ENCODE results near the gene PDE3A. TPM values are rescaled to one million over a fixed set of nuclear protein-coding genes. Genes with fewer than 3 reads are reported as not detected.

The PDE3A gene
- total RNA-seq, 1 donor, result 14.8 TPM

- H3K27ac ChIP-seq (ENCODE audit: low read depth, low read length), result peak overlapping the region; percentile 88
- DNase-seq (ENCODE audit: insufficient read length, low spot score, missing footprints), result peak; percentile 83
- no peak for TF ChIP-seq CTCF (IDR thresholded peaks at IDR 0.05; ENCODE audit: extremely low read depth, low read depth, low read length)
Observed at GRCh38 chr12:20368651-20369304, 441 bp downstream of the PDE3A start.

DNA sequence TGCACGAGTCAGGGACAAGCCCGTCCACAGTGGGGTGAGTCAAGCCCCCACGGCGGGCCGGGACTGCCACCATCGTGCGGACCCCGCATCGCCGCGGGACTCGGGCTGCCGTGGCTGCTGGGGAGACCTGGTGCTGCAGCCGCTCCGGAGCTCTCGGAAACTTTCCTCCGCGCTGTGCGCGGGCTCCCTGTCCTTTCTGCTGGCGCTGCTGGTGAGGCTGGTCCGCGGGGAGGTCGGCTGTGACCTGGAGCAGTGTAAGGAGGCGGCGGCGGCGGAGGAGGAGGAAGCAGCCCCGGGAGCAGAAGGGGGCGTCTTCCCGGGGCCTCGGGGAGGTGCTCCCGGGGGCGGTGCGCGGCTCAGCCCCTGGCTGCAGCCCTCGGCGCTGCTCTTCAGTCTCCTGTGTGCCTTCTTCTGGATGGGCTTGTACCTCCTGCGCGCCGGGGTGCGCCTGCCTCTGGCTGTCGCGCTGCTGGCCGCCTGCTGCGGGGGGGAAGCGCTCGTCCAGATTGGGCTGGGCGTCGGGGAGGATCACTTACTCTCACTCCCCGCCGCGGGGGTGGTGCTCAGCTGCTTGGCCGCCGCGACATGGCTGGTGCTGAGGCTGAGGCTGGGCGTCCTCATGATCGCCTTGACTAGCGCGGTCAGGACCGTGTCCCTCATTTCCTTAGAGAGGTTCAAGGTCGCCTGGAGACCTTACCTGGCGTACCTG lies 1.1 kb downstream of the PDE3A start:
- peak overlapping the region; percentile 97 for H2AFZ ChIP-seq (ENCODE audit: low read length)
- peak overlapping the region; percentile 88 for H3K27ac ChIP-seq (ENCODE audit: low read depth, low read length)

More at GRCh38 chr12:20368651-20369304, 441 bp downstream of the PDE3A start:
- H3K27me3 ChIP-seq (ENCODE audit: insufficient read depth, low read length), result no peaks in the 10 kb centered on the region
- H3K4me1 ChIP-seq (ENCODE audit: insufficient read depth, low read length), result peaks cover 9% of the 10 kb centered on the region
- no peaks in the 10 kb centered on the region for H3K9me3 ChIP-seq (ENCODE audit: low read depth, low read length)
- peaks cover 41% of the 10 kb centered on the region for H3K79me2 ChIP-seq (ENCODE audit: insufficient read depth, low read length)
- H4K20me1 ChIP-seq (ENCODE audit: insufficient read depth, low read length), result no peaks in the 10 kb centered on the region
- H2AFZ ChIP-seq (ENCODE audit: low read length), result peak overlapping the region; percentile 97
- peak overlapping the region; percentile 87 for H3K4me3 ChIP-seq (ENCODE audit: insufficient read depth, low read length)
- peak overlapping the region; percentile 91 for H3K4me2 ChIP-seq (ENCODE audit: insufficient read depth, low read length)
- H3K36me3 ChIP-seq (ENCODE audit: insufficient read depth, low read length), result no peaks in the 10 kb centered on the region

GRCh38 chr12:20370014-20370386 lies 1.7 kb downstream of the PDE3A start:
- peak; percentile 18 for DNase-seq (ENCODE audit: insufficient read length, low spot score, missing footprints)
- Histone ChIP-seq H3K79me2 (ENCODE audit: insufficient read depth, low read length) (peaks cover 53% of the 10 kb centered on the region), H3K4me3 (ENCODE audit: insufficient read depth, low read length) (peak overlapping the region; percentile 87), H3K36me3 (ENCODE audit: insufficient read depth, low read length) (no peaks in the 10 kb centered on the region), H2AFZ (ENCODE audit: low read length) (peak overlapping the region; percentile 97), H3K9me3 (ENCODE audit: low read depth, low read length) (no peaks in the 10 kb centered on the region), H3K4me2 (ENCODE audit: insufficient read depth, low read length) (peak overlapping the region; percentile 91), H3K4me1 (ENCODE audit: insufficient read depth, low read length) (peaks cover 9% of the 10 kb centered on the region), H3K27ac (ENCODE audit: low read depth, low read length) (peak overlapping the region; percentile 88), H4K20me1 (ENCODE audit: insufficient read depth, low read length) (no peaks in the 10 kb centered on the region), H3K27me3 (ENCODE audit: insufficient read depth, low read length) (no peaks in the 10 kb centered on the region)
- no peak for TF ChIP-seq CTCF (IDR thresholded peaks at IDR 0.05; ENCODE audit: extremely low read depth, low read depth, low read length)

More for the DNA sequence above, 1.1 kb downstream of the PDE3A start:
- peak; percentile 88 for DNase-seq (ENCODE audit: insufficient read length, low spot score, missing footprints)
- H3K4me2 ChIP-seq (ENCODE audit: insufficient read depth, low read length), result peak overlapping the region; percentile 91
- no peaks in the 10 kb centered on the region for H4K20me1 ChIP-seq (ENCODE audit: insufficient read depth, low read length)
- peak overlapping the region; percentile 87 for H3K4me3 ChIP-seq (ENCODE audit: insufficient read depth, low read length)
- no peaks in the 10 kb centered on the region for H3K36me3 ChIP-seq (ENCODE audit: insufficient read depth, low read length)
- no peaks in the 10 kb centered on the region for H3K27me3 ChIP-seq (ENCODE audit: insufficient read depth, low read length)
- no peaks in the 10 kb centered on the region for H3K9me3 ChIP-seq (ENCODE audit: low read depth, low read length)
- TF ChIP-seq CTCF (IDR thresholded peaks at IDR 0.05; ENCODE audit: extremely low read depth, low read depth, low read length), result no peak
- peaks cover 48% of the 10 kb centered on the region for H3K79me2 ChIP-seq (ENCODE audit: insufficient read depth, low read length)
- H3K4me1 ChIP-seq (ENCODE audit: insufficient read depth, low read length), result peaks cover 9% of the 10 kb centered on the region

DNA sequence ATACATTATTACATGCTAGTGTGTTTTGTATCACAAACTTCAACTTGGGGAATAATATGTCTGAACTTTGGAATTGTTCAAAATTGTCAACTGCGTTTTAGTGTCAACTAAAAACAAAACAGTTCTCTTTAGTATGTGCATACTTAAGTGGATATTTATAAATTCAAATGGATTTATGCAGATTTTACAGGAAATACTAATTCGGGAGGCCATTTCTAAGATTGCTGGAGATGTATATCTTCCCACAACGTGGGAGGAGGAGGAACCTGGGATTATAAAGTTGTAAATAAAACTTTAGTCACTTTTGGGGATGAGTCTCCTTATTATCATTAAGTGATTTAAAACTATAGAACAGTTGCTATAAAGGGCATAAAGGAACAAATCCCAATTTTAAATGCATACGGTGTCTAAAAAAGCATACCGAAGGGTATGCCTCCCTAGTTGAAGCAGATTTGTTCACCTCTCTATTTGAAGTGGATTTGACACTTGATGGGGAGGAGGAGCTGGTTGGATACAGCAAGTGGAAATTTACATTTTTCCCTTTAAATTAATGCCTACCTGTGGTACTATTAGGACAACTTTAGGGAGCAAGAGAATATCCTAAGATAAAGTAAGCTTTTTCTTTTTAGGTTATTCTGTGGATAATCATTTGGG lies 2.7 kb downstream of the PDE3A start:
- TF ChIP-seq CTCF (IDR thresholded peaks at IDR 0.05; ENCODE audit: extremely low read depth, low read depth, low read length), result no peak
- H2AFZ ChIP-seq (ENCODE audit: low read length), result no peak overlapping the region
- no peaks in the 10 kb centered on the region for H3K9me3 ChIP-seq (ENCODE audit: low read depth, low read length)
- no peaks in the 10 kb centered on the region for H3K36me3 ChIP-seq (ENCODE audit: insufficient read depth, low read length)
- H3K27ac ChIP-seq (ENCODE audit: low read depth, low read length), result peak overlapping the region; percentile 88
- DNase-seq (ENCODE audit: insufficient read length, low spot score, missing footprints), result peak; percentile 34
- H4K20me1 ChIP-seq (ENCODE audit: insufficient read depth, low read length), result no peaks in the 10 kb centered on the region
- no peaks in the 10 kb centered on the region for H3K27me3 ChIP-seq (ENCODE audit: insufficient read depth, low read length)
- H3K4me1 ChIP-seq (ENCODE audit: insufficient read depth, low read length), result peaks cover 9% of the 10 kb centered on the region
- peak overlapping the region; percentile 91 for H3K4me2 ChIP-seq (ENCODE audit: insufficient read depth, low read length)
- H3K79me2 ChIP-seq (ENCODE audit: insufficient read depth, low read length), result peaks cover 62% of the 10 kb centered on the region
- peak overlapping the region; percentile 87 for H3K4me3 ChIP-seq (ENCODE audit: insufficient read depth, low read length)

All from osteoblast (primary cell).